GM19455 (cell line): ENCODE data around the gene NBPF19.
"Not testable (repeated sequence)": the region's sequence is repeated elsewhere in the genome, so short reads cannot be mapped to it uniquely, and the experiment has no call there.

Experiments
- ATAC-seq: cut with Tn5 transposase; IDR thresholded peaks from one replicate; pipeline ENCODE4 v1.9.1; 2021; ENCODE audit not compliant: unreplicated experiment

Gene NBPF19, protein sequence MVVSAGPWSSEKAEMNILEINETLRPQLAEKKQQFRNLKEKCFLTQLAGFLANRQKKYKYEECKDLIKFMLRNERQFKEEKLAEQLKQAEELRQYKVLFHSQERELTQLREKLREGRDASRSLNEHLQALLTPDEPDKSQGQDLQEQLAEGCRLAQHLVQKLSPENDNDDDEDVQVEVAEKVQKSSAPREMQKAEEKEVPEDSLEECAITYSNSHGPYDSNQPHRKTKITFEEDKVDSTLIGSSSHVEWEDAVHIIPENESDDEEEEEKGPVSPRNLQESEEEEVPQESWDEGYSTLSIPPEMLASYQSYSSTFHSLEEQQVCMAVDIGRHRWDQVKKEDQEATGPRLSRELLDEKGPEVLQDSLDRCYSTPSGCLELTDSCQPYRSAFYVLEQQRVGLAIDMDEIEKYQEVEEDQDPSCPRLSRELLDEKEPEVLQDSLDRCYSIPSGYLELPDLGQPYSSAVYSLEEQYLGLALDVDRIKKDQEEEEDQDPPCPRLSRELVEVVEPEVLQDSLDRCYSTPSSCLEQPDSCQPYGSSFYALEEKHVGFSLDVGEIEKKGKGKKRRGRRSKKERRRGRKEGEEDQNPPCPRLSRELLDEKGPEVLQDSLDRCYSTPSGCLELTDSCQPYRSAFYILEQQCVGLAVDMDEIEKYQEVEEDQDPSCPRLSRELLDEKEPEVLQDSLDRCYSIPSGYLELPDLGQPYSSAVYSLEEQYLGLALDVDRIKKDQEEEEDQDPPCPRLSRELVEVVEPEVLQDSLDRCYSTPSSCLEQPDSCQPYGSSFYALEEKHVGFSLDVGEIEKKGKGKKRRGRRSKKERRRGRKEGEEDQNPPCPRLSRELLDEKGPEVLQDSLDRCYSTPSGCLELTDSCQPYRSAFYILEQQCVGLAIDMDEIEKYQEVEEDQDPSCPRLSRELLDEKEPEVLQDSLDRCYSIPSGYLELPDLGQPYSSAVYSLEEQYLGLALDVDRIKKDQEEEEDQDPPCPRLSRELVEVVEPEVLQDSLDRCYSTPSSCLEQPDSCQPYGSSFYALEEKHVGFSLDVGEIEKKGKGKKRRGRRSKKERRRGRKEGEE (N-terminal part only)

DNA sequence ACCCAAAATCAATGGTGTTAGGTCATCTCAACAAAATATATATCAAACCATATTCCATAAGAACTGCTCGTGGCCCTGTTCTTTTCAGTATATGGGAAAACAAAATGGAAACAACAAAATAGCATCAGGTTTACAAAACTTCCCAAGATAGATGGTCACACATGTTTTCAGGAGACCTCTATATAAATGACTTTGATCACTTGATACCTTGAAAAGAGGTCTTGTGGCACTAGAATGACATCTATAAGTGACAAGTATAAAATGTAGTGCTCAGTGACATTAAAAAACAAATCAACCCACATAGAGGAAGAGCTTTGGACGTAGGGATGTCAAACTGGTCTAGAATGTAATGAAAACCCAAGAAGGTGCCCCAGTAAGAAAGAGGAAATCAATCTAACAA is at the start of gene NBPF19:
NBPF19 (plus strand) TSS at position 301 of the 400 bp plus-strand sequence. CDS start 888 bp downstream, outside the sequence.
- ATAC-seq: not testable (repeated sequence)

DNA sequence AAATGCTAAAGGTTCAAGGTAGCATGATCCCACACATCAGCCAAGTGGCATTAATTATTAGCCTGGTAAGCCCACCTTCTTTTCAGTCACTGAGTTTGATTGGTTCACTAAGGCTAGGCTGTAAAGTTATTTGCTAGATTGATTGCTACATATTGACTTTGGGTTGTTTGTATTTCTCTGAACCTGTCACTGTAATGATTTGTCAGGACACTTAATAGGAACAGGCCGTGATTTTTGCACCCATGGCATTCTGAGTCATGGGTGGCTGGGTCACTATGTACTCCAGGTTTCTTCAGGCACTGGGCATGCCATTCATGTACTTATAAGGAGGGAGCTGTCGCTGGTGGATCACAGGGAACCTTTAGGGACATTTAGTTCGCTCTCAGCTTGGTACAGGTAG is 46.5 kb upstream of the NBPF19 start:
- ATAC-seq: not testable (repeated sequence)

DNA sequence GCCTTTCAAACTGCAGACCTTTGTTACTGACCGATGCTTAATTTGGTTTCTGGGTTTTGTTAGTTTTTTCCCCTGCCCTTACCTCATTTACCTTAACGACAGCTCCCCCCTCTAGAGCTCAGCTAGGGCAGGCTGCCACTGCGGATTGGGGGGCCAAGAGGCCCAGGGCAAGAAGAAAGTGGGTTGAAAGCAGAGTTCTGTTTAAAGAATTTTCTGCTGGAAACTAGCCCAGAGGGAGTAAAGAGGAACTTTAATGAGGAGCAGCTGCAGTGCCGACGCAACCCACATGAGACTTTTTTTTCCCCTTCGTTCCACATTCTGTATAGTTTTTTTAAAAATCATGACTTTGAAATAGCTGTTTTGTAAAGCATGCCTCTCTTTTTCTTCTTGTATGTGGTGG is 29.4 kb upstream of the NBPF19 start:
- not testable (repeated sequence) for ATAC-seq

DNA sequence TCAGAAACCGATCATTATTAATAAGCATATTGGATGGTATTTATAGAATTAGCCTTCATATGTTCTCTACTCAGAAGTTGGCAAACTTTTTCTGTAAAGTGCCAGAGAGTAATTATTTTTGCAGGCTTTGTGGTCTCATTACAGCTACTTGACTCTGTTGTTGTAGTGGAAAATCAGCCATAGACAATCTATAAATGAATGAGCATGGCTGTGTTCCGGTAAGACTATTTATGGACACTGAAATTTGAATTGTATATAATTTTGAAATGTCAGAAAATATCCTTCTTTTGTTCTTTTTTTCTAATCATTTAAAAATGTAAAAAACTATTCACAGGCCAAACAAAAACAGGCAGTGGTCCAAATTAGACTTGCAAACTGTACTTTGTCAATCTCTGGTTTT is 22.6 kb upstream of the NBPF19 start:
- ATAC-seq: not testable (repeated sequence)

DNA sequence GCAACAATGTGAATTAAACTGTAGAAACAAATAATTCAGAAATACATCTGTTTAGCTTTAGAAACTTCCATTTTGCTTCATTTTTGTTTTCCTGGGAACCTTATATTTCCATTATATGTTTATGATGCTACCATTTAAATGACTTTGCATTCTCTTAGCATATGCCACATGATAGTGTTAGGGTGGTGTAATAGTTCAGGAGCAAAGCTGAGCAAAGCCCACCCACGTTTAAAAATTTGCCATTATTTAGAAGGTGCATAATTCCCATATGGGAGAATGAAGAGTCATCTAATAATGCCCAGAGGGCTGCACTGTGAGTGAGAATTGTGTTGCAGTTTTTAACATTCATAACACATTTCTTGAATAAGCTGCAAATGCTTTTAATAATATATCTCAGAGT is 22.2 kb upstream of the NBPF19 start:
- not testable (repeated sequence) for ATAC-seq

DNA sequence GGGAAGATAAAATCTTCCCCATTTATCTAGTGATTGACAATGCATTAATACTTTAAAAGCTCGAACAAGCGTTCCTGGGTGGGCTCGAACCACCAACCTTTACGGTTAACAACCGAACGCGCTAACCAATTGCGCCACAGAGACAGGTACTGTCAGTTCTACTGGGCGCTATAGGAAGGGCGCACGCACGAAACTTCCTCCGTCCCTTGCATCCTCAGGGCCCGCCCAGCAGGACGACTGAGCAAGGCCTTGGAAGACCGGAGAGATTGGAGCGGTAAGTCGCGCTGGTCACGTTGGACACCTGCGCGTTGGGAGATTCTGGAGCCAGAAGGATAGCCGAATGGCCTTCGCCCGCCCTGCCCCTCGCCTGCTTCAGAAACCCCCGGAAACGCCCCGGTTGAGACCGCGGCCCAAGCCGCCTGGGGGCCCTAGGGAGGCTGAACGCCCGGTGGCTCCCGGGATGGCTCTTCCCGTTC is 83.5 kb downstream of the NBPF19 start:
- ATAC-seq: not testable (repeated sequence)

DNA sequence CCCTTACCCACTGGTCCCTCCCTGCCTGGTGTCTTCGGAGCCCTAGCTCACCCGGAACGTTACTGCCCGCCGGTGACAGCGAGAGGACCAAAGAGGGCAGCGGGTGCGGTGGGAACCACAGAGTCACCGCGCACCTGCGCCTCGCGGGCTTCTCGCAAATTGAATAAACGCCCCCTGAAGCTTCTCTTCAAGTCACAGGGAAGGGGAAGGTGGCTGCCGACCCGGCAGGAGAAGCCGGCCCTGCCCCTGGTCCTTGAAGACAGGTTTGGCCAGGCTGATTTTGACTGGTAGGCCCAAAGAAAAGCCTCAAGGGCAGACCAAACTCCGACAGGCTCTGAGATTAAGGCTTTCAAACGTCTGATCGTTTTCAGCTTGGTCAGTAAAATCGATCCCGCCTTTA is 87.0 kb downstream of the NBPF19 start:
- not testable (repeated sequence) for ATAC-seq

DNA sequence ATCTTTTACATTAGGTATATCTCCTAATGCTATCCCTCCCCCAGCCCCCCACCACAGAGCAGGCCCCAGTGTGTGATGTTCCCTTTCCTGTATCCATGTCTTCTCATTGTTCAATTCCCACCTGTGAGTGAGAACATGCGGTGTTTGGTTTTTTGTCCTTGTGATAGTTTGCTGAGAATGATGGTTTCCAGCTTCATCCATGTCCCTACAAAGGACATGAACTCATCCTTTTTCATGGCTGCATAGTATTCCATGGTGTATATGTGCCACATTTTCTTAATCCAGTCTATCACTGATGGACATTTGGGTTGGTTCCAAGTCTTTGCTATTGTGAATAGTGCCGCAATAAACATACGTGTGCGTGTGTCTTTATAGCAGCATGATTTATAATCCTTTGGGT is 90.6 kb downstream of the NBPF19 start:
- ATAC-seq: not testable (repeated sequence)

DNA sequence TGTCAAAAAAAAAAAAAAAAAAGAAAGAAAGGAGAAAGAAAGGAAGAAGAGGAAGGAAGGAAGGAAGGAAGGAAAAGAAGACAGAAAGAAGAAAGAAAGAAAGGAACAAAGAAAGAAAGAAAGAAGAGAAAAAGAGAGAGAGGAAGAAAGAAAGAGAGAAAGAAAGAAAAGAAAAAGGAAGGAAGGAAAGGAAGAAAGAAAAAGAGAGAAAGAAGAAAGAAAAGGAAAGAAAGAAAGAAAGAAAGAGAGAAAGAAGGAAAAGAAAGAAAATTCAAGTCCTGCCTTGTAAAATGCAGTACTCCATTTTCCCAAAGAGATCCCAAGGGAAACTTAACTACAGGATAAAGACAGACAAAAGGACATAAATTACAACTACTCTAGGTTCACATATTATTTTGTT is 97.9 kb downstream of the NBPF19 start:
- not testable (repeated sequence) for ATAC-seq

DNA sequence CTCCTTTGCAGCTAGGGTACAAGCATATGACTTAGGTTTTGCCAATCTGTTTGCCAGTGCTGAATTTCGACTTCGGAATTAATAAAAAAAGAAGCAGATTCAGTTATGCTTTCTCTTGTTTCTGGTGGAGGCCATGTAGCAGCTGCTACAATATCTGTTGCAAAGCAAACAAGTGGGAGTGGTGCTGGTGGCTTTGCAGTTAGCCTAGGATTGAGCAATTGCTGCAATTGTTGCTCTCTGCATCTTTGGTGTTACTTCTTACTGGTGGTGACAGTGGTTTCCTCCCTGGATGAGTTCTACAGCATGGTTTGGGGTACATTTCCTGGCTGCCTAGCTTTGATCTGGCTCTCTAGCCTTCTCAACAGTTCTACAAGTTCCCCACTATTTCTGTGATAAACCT is 110.7 kb downstream of the NBPF19 start:
- ATAC-seq: not testable (repeated sequence)
